VCaP (cell line): Measurements from ENCODE around the gene ACOT7.

Experiments used
- H3K27ac ChIP-seq: fragments of 450-650 bp; 2 replicates; pipeline ENCODE4 v1.5.1; 2017
- TF ChIP-seq, protein P1 (sequence below): fragments of 450-650 bp; conservative IDR thresholded peaks from 2 replicates; pipeline ENCODE4 v1.5.1; 2017; ENCODE audit warnings: mild to moderate bottlenecking, moderate library complexity

ACOT7 gene

DNA sequence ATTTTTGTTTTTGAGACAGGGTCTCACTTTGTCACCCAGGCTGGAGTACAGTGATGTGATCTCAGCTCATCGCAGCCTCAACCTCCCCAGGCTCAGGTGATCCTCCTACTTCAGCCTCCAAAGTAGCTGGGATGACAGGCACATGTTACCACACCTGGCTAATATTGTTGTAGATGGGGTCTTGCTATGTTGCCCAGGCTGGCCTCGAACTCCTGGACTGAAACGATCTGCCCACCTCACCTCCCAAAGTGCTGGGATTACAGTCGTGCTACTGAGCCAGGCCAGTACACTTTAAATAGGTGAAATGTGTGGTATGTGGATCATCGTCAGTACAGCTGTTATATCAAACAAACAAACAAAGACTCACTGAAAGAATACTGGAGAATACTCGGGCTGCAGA, 97.7 kb downstream of the ACOT7 start:
- TF ChIP-seq, protein P1, sequence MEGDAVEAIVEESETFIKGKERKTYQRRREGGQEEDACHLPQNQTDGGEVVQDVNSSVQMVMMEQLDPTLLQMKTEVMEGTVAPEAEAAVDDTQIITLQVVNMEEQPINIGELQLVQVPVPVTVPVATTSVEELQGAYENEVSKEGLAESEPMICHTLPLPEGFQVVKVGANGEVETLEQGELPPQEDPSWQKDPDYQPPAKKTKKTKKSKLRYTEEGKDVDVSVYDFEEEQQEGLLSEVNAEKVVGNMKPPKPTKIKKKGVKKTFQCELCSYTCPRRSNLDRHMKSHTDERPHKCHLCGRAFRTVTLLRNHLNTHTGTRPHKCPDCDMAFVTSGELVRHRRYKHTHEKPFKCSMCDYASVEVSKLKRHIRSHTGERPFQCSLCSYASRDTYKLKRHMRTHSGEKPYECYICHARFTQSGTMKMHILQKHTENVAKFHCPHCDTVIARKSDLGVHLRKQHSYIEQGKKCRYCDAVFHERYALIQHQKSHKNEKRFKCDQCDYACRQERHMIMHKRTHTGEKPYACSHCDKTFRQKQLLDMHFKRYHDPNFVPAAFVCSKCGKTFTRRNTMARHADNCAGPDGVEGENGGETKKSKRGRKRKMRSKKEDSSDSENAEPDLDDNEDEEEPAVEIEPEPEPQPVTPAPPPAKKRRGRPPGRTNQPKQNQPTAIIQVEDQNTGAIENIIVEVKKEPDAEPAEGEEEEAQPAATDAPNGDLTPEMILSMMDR = no peak
- H3K27ac ChIP-seq = no peak overlapping the region

DNA sequence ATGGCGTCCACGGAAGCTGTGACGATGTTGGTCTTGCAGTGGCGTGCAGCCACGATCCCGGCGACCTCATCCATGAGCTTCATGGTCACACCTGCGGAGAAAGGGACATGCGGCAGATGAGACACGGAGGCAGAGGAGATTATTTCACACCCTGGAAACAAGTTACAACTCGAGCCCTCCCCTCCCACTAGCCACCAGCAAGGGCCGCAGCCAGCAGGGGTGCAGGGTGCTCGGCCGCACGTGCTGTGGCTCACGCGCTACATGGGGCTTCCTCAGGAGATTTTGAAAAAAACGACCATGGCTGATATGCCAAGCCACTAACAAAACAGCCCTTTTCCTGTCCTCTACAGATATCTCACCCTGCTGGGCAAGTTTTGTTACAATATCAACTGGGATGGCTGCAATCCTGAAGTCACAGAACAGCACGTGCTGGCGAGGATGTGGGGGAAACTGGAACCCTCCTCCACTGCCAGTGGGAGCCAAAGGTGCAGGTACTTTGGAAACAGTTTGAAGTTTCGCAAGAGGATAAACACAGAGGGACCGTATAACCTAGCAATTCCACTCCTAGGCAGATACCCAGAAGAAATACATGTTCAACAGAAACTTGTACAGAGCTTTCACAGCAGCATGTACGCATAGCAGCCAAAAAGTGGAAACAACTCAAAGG, 98.5 kb downstream of the ACOT7 start:
- peak overlapping the region; percentile 38; the same call in 1 of the 2 replicates for H3K27ac ChIP-seq
- TF ChIP-seq, protein P1 = no peak

DNA sequence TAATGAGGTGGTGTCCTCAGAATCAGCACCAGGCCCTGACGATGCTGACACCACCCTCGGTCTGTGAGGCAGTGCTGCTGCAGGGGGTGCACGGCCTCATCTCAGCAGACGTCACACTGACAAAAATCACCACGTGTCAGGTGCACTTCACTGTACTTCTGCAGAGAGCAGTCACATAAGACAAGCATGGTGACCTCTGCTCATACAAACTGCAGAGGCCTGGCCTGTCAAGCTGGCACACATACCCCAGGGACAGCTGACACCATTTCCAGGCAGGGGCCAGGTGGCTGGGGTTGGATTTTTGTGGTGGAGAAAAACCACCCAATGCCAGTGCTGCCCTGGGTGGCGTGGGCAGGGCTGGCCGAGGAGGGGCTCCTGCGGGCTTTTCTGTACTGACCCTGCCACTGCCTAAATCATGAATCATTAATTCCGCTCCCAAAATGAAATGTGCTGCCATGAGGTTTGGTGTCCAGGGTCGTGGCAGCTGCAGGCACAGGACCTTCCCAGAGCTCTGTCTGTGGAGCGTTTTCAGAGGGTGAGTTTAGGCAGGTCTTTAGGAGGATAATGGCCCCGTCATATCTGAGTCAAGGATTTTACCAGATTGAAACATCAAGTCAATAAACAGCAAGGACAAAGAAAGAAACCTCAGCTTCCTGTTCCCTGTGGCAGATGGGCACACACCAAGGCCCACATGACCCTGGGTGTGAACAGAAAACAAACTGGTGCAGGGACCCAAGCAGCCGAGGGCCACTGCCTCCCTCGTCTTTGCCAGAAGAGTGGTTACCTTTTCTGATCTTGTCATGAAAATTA, 99.3 kb downstream of the ACOT7 start:
- TF ChIP-seq, protein P1 = no peak
- H3K27ac ChIP-seq = peak overlapping the region; percentile 38; the same call in 1 of the 2 replicates

DNA sequence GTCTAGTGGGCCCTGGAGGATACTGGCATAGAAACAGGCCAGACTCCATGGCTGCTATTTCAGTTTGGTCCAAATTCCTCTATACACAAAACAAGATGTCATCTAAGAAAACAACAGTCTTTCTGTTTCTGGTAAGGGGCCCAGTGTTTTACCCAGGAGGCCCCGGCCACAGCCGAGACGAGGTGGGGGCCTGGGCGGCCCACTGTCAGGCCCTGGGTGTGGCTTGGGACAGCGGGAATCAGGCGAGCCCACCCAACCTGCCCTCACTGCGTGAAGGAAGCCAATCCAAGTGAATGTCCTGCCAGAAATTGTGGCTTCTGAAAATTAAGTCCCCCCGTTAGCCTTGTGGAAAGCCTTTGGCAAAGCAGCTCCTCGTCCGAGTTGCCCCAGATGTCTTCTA, 101.5 kb downstream of the ACOT7 start:
- TF ChIP-seq, protein P1 = no peak

DNA sequence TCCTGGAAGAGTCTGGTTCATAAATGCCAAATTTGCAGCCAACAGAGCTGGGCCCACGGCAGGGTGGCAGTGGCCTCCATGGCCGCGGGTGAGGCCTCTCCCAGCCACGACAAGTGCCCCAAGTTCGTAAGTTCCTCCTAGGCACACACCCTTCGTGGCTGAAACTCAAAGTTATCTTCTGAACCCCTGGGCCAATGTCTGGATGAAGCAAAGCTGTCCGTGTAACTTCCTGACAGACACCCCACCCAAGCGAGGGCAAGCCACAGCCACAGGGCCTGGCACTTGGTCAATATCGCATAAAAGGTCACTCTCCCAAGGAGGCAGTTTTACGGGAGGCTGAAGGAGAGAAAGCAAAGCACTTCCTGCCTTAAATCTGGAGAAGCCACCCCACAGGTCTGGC, 104.9 kb downstream of the ACOT7 start:
- TF ChIP-seq, protein P1 = no peak
- H3K27ac ChIP-seq = no peak overlapping the region

More for the DNA sequence above, 101.5 kb downstream of the ACOT7 start:
- H3K27ac ChIP-seq = no peak overlapping the region

DNA sequence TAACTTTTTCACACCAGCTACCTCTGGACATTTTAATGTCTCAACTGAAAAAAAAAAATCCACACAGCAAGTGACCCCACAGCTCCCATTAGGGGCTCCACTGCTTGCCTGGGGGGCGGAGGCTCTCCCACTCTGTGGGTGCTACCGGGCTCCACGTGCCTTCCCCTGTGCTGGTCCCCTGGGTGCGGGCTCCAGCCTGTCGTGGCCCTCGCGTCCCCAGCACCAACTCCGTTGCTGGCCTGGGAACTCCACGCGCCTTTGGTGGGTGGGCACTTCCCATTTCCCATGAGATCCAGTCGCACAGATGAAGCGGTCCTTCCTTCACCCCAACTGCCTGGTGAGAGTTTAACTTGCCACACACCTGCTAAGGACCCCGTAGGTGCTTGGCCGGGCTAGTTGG, 105.5 kb downstream of the ACOT7 start:
- TF ChIP-seq, protein P1 = no peak
- no peak overlapping the region for H3K27ac ChIP-seq

DNA sequence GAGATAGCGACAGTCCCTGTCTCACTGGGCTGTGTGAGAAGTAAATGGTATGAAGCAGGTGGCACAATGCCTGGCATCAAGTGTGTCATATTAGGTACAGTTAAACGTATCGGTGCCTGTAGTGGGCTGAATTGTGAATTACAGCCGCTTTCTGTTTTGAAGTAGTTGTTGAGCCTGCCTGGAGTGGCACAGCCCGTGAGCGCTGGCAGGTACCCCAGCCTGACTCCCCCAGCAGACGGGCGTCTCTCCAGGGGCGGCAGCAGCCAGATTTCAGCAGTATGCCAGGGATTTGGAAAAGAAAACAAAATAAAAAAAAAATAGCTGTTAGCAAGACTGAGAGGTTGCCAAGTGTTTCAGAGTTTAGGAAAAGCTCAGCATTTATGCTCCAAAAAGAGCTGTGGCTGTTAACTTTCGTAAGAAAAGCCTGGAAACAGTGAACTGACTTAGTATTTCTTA, 106.1 kb downstream of the ACOT7 start:
- TF ChIP-seq, protein P1 = no peak
- no peak overlapping the region for H3K27ac ChIP-seq
